IMR-90 (cell line): ENCODE data around the gene GRID2IP. TPM values are rescaled to one million over a fixed set of nuclear protein-coding genes. Genes with fewer than 3 reads are reported as not detected.
"Not testable (repeated sequence)": the region's sequence is repeated elsewhere in the genome, so short reads cannot be mapped to it uniquely, and the experiment has no call there.

Source experiments
- ATAC-seq: fragments of 200-7000 bp; cut with Tn5 transposase; 2 replicates; pipeline ENCODE4 v1.9.1; 2020; ENCODE audit warnings: low read depth, mild to moderate bottlenecking, moderate library complexity
- BruUV-seq: library from RNA; stranded (reverse); fragments of 400-500 nt; replicated peaks from 2 replicates; lab custom pipeline; 2021; lab: Mats Ljungman, UMichigan
- CTCF ChIA-PET: fragments of 300-600 bp; formaldehyde crosslinking; extraction: SDS; loops from one replicate; lab custom pipeline; 2021; ENCODE audit warnings: antibody characterized with exemption; lab: Yijun Ruan, JAX
- POLR2A ChIA-PET: fragments of 300-600 bp; sonication (Branson Sonifier 250); formaldehyde crosslinking; loops from one replicate; lab custom pipeline; 2022; ENCODE audit warnings: antibody characterized with exemption; ENCODE audit not compliant: unreplicated experiment; lab: Charles Lee
- DNase-seq: peaks from one replicate; pipeline ENCODE4 v3.0.0; 2013
- H2AFZ ChIP-seq: replicated peaks from 2 replicates; pipeline ENCODE3; 2013; ENCODE audit warnings: low read length, mild to moderate bottlenecking; ENCODE audit not compliant: poor library complexity
- H2AK5ac ChIP-seq: 2 replicates; pipeline ENCODE4 v1.6.1; 2013; ENCODE audit warnings: low read depth, low read length, inconsistent platforms
- H2AK9ac ChIP-seq: replicated peaks from 2 replicates; pipeline ENCODE3; 2013; ENCODE audit warnings: mild to moderate bottlenecking, low read depth, low read length, moderate library complexity; ENCODE audit not compliant: poor library complexity
- H2BK120ac ChIP-seq: 2 replicates; pipeline ENCODE4 v1.6.1; 2013; ENCODE audit warnings: low read depth, low read length, inconsistent platforms
- H2BK15ac ChIP-seq: 3 replicates; pipeline ENCODE4 v1.6.1; 2013; ENCODE audit warnings: low read depth, low read length, inconsistent platforms
- H2BK20ac ChIP-seq: 2 replicates; pipeline ENCODE4 v1.6.1; 2013; ENCODE audit warnings: low read depth, mild to moderate bottlenecking, inconsistent platforms, low read length, moderate library complexity
- H2BK5ac ChIP-seq: 2 replicates; pipeline ENCODE4 v1.6.1; 2013; ENCODE audit warnings: mild to moderate bottlenecking, low read depth, low read length, inconsistent platforms; ENCODE audit not compliant: poor library complexity, severe bottlenecking
- H3K14ac ChIP-seq: replicated peaks from 2 replicates; pipeline ENCODE4 v1.6.1; 2013; ENCODE audit warnings: low read depth, low read length, inconsistent platforms
- H3K18ac ChIP-seq: 2 replicates; pipeline ENCODE4 v1.6.1; 2013; ENCODE audit warnings: low read depth, low read length, control low read depth
- H3K23ac ChIP-seq: 2 replicates; pipeline ENCODE4 v1.6.1; 2013; ENCODE audit warnings: low read depth, low read length, inconsistent platforms
- H3K27ac ChIP-seq: 2 replicates; pipeline ENCODE4 v1.5.1; 2013; ENCODE audit warnings: mild to moderate bottlenecking, control low read depth, low read length; ENCODE audit not compliant: insufficient read depth
- H3K27me3 ChIP-seq: 2 replicates; pipeline ENCODE4 v1.6.1; 2013; ENCODE audit warnings: low read length; ENCODE audit not compliant: control insufficient read depth, insufficient read depth
- H3K36me3 ChIP-seq: 2 replicates; pipeline ENCODE4 v1.6.1; 2013; ENCODE audit warnings: low read length, mixed read lengths; ENCODE audit not compliant: control insufficient read depth, insufficient read depth
- H3K4ac ChIP-seq: 2 replicates; pipeline ENCODE4 v1.6.1; 2013; ENCODE audit warnings: low read depth, low read length, inconsistent platforms
- H3K4me1 ChIP-seq: 2 replicates; pipeline ENCODE4 v1.6.1; 2013; ENCODE audit warnings: low read length, mixed read lengths; ENCODE audit not compliant: control insufficient read depth, insufficient read depth
- H3K4me2 ChIP-seq: 2 replicates; pipeline ENCODE4 v1.6.1; 2013; ENCODE audit warnings: low read depth, mild to moderate bottlenecking, control low read depth, low read length, moderate library complexity
- H3K4me3 ChIP-seq: 2 replicates; pipeline ENCODE4 v1.5.1; 2013; ENCODE audit warnings: low read depth, mild to moderate bottlenecking, control low read depth, low read length, moderate library complexity; ENCODE audit not compliant: insufficient read depth
- H3K56ac ChIP-seq: 2 replicates; pipeline ENCODE4 v1.6.1; 2013; ENCODE audit warnings: low read length, inconsistent platforms; ENCODE audit not compliant: insufficient read depth; ENCODE audit errors: extremely low read depth
- H3K79me1 ChIP-seq, 2 experiments: 2 replicates each; pipeline ENCODE4 v1.6.1; 2013; ENCODE audit warnings: low read length in 2 of 2, inconsistent platforms in 1 of 2, low read depth in 1 of 2
- H3K9ac ChIP-seq: 2 replicates; pipeline ENCODE4 v1.6.1; 2013; ENCODE audit warnings: low read depth, low read length, control low read depth
- H3K9me1 ChIP-seq: 2 replicates; pipeline ENCODE4 v1.6.1; 2013; ENCODE audit warnings: low read length, inconsistent platforms; ENCODE audit not compliant: insufficient read depth
- H3K9me3 ChIP-seq: 2 replicates; pipeline ENCODE4 v1.6.1; 2013; ENCODE audit warnings: low read length; ENCODE audit not compliant: control insufficient read depth, insufficient read depth
- H4K20me1 ChIP-seq: 2 replicates; pipeline ENCODE4 v1.6.1; 2013; ENCODE audit warnings: low read length, inconsistent platforms; ENCODE audit not compliant: insufficient read depth
- H4K5ac ChIP-seq: 2 replicates; pipeline ENCODE4 v1.6.1; 2013; ENCODE audit warnings: mild to moderate bottlenecking, low read depth, low read length, control low read depth
- H4K8ac ChIP-seq, 2 experiments: 2 replicates each; pipeline ENCODE4 v1.6.1; 2013; ENCODE audit warnings: low read depth in 2 of 2, low read length in 2 of 2, control low read depth in 1 of 2, inconsistent platforms in 1 of 2
- H4K91ac ChIP-seq: 2 replicates; pipeline ENCODE4 v1.6.1; 2013; ENCODE audit warnings: low read depth, low read length, inconsistent platforms; ENCODE audit not compliant: insufficient read depth
- WGBS, 2 experiments: methylation state at CpG; one replicate each; pipeline versions ENCODE4 v1.1.5 to v1.1.7; 2013; ENCODE audit warnings: missing lambda C conversion rate in 2 of 2; ENCODE audit not compliant: insufficient read length in 1 of 2; ENCODE audit errors: extremely low coverage in 2 of 2; 5-methylcytosine and 5-hydroxymethylcytosine counted together
- dilution Hi-C: fragments of 300-500 bp; cut with HindIII; formaldehyde crosslinking; loops from one replicate; pipeline ENCODE4 v1.14.3; 2018; ENCODE audit warnings: low sequenced_read_pairs; ENCODE audit not compliant: unreplicated experiment
- in situ Hi-C: fragments of 300-500 bp; cut with MboI; formaldehyde crosslinking; loops from 3 replicates; pipeline ENCODE4 v1.14.3; 2019; ENCODE audit warnings: low sequenced_read_pairs, inconsistent platforms, mixed read lengths
- intact Hi-C: fragments of 100-400 bp; cut with micrococcal nuclease; formaldehyde crosslinking; loops from 2 replicates; pipeline ENCODE4 v1.10.0; 2022
- polyA plus RNA-seq, 3 experiments: library from polyadenylated mRNA; depleted of rRNA; stranded (reverse); fragments of >200 nt; gene quantifications; 2 replicates each; pipeline ENCODE4 v1.2.3, GENCODE V29; 2012; ENCODE audit warnings: low replicate concordance in 1 of 3
- total RNA-seq: library from RNA; depleted of rRNA; stranded (reverse); fragments of >200 nt; gene quantifications from 2 replicates; pipeline ENCODE4 v1.2.3, GENCODE V29; 2012

Gene GRID2IP
- total and polyA plus RNA-seq, 2 of the 4 experiments (the other 2 are of a cell fraction): not detected

DNA sequence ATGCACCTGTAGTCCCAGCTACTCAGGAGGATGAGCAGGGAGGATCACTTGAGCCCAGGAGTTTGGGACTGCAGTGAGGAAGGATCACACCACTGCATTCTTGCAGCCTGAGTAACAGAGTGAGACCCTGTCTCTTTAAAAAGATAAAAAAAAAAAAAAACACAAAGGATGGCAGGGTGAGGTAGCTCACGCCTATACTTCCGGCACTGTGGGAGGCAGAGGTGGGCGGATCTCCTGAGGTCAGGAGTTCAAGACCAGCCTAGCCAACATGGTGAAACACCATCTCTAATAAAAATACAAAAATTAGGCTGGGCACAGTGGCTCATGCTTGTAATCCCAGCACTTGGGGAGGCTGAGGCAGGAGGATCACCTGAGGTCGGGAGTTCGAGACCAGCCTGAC lies 87.7 kb downstream of the GRID2IP start:
- H3K27me3 ChIP-seq, H3K14ac ChIP-seq, H3K4ac ChIP-seq, CTCF ChIA-PET, H2BK15ac ChIP-seq, H3K18ac ChIP-seq, dilution Hi-C loops, H3K4me3 ChIP-seq, H2BK120ac ChIP-seq, H3K9me1 ChIP-seq, H3K9ac ChIP-seq, H3K4me2 ChIP-seq, BruUV-seq, H3K9me3 ChIP-seq, H3K23ac ChIP-seq, in situ Hi-C loops, H2AK5ac ChIP-seq, ATAC-seq, H3K27ac ChIP-seq, DNase-seq, H4K91ac ChIP-seq, H2BK20ac ChIP-seq, H2BK5ac ChIP-seq, H4K8ac ChIP-seq, H2AK9ac ChIP-seq, H2AFZ ChIP-seq, H3K4me1 ChIP-seq, intact Hi-C loops, H3K56ac ChIP-seq, H4K5ac ChIP-seq: not testable (repeated sequence)
- H3K79me1 ChIP-seq: peaks cover 30 to 63% of the 10 kb centered on the region in 2 experiments
- POLR2A ChIA-PET: interaction anchor here (0.7 kb wide), 1 partner anchor 10 kb away, joined by 3 read pairs; no protein-coding TSS in a partner anchor
- peaks cover 53% of the 10 kb centered on the region for H3K36me3 ChIP-seq
- no CpG with 5 or more reads among the region's 5 CpGs for WGBS, 2 experiments
- H4K20me1 ChIP-seq: peaks cover 37% of the 10 kb centered on the region
